ENCODE results near the gene WSB1.

DNA sequence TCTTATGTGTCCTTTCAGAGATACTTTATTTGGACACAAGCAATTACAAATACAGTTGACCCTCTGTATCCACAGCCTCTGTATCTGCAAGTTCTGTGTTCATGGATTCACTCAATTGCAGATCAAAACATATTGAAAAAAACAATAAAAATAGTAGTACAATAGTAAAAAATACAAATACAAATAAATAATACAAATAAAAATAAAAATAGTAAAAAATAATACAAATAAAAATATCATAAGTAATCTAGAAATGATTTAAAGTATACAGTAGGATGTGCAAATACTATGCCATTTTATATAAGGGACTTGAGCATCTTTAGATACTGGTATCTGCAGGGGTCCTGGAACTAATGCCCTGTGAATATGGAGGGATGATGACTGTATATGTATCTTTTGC, 47.4 kb upstream of the WSB1 start:
- no peak for TF ChIP-seq EZH2 (IDR thresholded peaks at IDR 0.05)
- TF ChIP-seq POLR2AphosphoS5 (IDR thresholded peaks at IDR 0.05; ENCODE audit: borderline replicate concordance, low read depth, low read length), result no peak
- TF ChIP-seq FOXP2 (optimal IDR thresholded peaks at IDR 0.05; ENCODE audit: control extremely low read depth, extremely low read length, insufficient read depth), result no peak

Data from SK-N-MC (cell line).